Measurements from ENCODE around the gene FRZB.

FRZB gene

GRCh38 chr2:182836451-182836850, 30.0 kb downstream of the FRZB start:
- no peak for DNase-seq (ENCODE audit: low read depth in 2 of 2)

DNA sequence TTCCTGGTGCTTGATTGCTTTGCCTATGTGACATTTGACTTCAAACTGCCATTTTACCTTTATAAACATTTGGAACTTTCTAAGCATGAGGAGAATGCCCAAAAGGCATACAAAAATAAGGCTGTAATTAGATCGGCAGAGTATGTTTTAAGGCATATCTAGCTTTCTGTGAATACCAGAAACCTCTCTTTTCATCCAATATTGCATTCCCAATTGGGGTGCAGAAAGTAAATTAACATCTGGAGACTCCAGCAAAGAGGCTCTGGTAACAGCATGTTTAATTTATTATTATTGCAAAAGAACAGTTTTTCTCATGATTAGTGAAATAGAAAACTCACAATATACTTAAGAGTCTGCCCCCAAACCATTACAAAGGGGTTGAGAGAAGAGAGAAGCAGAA, 32.1 kb downstream of the FRZB start:
- DNase-seq (ENCODE audit: low read depth in 2 of 2), result no peak

- no peak for DNase-seq (ENCODE audit: low read depth in 2 of 2)
These were observed 33.2 kb downstream of the FRZB start for GRCh38 chr2:182833084-182833854.

GRCh38 chr2:182831921-182832320, 34.5 kb downstream of the FRZB start:
- DNase-seq (ENCODE audit: low read depth in 2 of 2), result no peak

DNA sequence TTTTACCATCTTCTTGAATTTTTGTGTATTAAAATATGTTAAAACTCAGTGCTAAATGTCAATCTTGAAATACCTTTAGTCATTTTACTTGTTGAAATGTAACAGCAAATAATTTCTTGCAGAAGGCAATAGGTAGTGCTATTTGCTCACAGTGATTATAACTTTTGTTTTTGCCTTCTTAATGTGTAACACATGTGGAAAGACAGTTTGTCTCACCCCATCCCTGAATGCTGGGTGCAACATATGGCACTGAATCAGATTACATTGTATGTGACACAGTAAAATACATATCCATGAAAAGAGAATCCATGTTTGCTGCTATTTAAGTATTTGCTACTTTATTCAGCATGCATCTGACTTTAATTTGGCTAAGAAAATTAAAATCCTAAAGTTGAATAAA, 35.3 kb downstream of the FRZB start:
- no peak for DNase-seq (ENCODE audit: low read depth in 2 of 2)

DNA sequence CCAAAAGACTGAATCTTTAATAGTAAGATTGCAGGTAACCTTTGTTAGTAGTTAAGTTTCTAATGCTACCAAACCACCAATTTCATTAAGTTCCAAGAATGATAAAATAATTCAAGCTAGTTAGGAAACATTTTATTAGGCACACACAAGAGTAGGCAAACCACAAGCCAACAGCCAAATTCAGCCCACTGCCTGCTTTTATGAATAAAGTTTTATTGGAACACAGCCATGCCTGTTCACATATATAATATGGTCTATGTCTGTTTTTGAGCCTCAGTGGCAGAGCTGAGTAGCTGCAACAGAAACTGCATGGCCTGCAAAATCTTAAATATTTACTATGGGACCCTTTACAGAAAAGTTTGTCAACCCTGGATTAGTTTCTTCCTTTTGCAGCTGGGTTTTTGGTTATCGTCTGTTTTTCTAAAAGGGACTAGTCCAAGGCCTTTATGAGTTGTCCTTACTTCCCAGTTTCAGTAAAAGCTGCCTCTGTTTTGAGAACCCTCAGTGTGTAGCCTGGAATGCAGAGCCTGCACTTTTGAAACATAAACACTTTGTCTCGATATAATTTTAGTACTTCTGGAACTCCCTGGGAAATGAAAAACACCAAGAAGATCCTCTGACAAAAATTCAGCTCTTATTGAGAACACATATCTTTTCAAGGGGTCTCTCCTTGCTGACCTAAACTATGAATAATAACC, 39.1 kb downstream of the FRZB start:
- no peak for DNase-seq (ENCODE audit: low read depth in 2 of 2)

DNA sequence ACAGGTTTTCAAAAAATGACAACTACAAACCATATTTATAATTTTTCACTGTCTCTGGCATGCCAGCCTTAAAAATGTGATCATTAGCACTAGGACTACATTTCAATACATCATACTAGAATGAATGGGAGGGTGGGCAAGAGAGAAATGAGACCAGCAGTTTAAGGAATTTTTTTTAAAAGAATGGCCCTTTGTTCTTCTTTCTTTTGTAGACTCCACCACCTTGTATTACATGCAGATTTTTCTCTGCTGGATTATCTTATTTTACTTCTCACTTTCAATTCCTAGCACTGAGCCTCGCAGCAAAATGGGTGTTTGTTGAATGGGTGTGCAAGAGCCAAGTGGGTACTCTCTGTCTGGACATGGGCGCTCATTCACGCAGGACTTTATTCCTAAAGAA, 39.9 kb downstream of the FRZB start:
- no peak for DNase-seq (ENCODE audit: low read depth in 2 of 2)

GRCh38 chr2:182826064-182826463, 40.4 kb downstream of the FRZB start:
- DNase-seq (ENCODE audit: low read depth in 2 of 2), result no peak

DNA sequence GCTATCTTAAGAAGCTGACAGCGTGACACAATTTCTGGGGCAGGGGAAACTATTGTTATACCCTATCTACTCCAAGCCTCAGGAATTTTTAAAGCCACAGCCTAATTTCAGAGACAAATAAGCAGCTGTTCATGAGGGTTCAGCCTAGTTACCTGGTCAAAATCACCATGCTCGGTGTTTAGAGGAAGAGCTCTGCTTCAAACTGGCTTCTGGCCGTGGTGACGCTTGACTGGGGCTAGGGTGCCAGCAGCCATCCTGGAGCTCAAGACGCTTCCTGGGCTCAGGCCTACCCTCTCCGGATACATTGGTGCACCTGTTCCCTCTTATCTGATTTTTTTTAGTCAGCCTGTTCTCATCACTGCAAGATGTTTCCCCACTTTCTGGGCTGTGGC, 41.7 kb downstream of the FRZB start:
- no peak for DNase-seq (ENCODE audit: low read depth in 2 of 2)

GRCh38 chr2:182824056-182824766, 42.2 kb downstream of the FRZB start:
- no peak for DNase-seq (ENCODE audit: low read depth in 2 of 2)

GRCh38 chr2:182822733-182823132, 43.7 kb downstream of the FRZB start:
- DNase-seq (ENCODE audit: low read depth in 2 of 2), result no peak

DNA sequence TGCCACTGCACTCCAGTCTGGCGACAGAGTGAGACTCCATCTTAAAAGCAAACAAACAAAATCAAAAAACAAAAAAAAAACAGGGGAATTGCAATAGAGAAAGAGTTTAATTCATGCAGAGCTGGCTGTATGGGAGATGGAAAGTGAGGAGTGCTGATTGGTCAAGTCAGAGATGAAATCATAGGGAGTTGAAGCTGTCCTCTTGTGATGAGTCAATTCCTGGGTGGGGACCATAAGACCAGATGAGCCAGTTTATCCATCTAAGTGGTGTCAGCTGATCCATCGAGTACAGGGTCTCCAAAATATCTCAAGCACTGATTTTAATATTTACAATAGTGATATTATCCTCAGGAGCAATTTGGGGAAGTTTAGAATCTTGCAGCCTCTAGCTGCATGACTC, 45.3 kb downstream of the FRZB start:
- DNase-seq (ENCODE audit: low read depth in 2 of 2), result no peak

- DNase-seq (ENCODE audit: low read depth in 2 of 2), result no peak
These were observed 47.0 kb downstream of the FRZB start for GRCh38 chr2:182819412-182819811.

GRCh38 chr2:182818925-182819324, 47.5 kb downstream of the FRZB start:
- DNase-seq (ENCODE audit: low read depth in 2 of 2), result no peak

- no peak for DNase-seq (ENCODE audit: low read depth in 2 of 2)
These were observed 47.9 kb downstream of the FRZB start for GRCh38 chr2:182818501-182818900.

DNA sequence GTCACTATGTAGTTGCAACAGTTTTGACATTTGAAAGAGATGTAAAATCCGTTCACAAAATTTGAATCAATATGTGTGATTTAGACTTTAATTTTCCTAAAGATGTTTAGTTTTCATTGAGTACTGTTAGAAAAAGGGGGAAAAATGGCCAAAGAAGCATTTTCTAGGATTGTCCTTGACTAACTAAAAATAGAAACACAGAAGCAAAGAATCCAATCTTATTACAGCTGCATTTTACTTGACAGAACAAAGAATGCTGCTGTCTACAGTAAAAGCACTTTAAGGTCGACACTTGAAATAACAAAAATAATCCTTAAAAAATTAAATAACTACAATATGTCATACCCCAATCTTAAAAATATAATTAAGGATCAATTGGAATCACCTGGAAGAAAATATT, 48.9 kb downstream of the FRZB start:
- DNase-seq (ENCODE audit: low read depth in 2 of 2), result no peak

DNA sequence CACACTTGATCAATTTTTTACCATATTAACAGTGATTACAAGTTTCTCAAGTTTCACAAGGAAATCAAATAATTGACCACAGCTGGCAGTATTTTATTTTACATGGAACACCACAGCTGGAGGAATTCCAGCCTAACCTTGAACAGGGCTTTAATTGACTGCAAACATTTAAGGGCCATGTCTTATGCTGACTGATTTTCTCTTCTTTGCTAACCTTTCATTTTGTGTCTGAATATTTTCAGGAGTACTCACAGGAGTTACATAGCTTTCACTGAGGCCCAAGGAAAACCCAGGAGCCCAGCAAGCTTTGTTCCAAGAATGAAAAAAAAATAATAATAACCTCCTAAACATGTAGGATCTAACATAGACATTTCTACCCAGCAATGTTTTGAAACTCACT, 49.6 kb downstream of the FRZB start:
- no peak for DNase-seq (ENCODE audit: low read depth in 2 of 2)

GRCh38 chr2:182814804-182815203, 51.6 kb downstream of the FRZB start:
- DNase-seq (ENCODE audit: low read depth in 2 of 2), result no peak

DNA sequence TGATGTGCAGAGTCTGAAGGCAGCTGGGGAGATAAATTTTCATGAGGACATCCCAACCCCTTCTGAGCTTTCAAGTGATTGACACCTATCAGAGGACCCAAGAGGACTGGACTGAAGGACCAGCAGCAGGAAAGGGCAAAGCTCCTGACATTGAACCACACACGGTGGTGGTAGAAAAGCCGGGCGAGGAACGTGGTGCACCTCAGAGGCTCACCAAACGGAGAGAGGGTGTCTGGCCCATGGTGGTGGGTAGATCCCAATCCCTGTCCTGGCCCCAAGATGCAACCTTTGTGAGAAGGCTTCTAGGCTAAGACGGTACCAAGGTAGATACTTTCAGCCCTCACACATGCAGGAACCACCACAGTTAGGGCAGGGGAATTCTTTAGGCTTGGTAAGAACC, 52.1 kb downstream of the FRZB start:
- no peak for DNase-seq (ENCODE audit: low read depth in 2 of 2)

GRCh38 chr2:182810087-182810486, 56.4 kb downstream of the FRZB start:
- DNase-seq (ENCODE audit: low read depth in 2 of 2), result no peak

- no peak for DNase-seq (ENCODE audit: low read depth in 2 of 2)
These were observed 59.1 kb downstream of the FRZB start for GRCh38 chr2:182807319-182807718.

DNA sequence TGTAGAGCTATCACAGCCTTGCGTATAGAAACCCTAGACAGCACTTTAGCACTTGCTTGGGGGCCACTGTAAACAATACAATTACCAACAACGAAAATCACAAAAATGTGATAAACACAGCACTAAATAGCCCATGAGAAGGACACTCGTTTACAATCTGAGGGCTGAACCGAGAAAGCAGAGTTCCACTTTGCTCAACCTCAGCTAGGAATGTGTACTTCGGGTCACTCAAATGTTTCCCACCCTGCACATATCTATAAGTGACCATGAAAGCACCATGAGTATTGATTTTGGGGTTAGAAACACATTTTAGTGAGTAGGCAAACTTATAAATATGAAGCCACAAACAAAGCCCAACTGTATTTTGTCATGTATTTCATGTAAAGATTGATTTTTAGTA, 62.3 kb downstream of the FRZB start:
- no peak for DNase-seq (ENCODE audit: low read depth in 2 of 2)

GRCh38 chr2:182798736-182799135, 67.7 kb downstream of the FRZB start:
- no peak for DNase-seq (ENCODE audit: low read depth in 2 of 2)
